ENCODE measurements around the gene PPM1L. TPM values are rescaled to one million over a fixed set of nuclear protein-coding genes. Genes with fewer than 3 reads are reported as not detected.

The PPM1L gene
- total RNA-seq, 2 donors from 2014 or later = 7.6 to 13.7 TPM

DNA sequence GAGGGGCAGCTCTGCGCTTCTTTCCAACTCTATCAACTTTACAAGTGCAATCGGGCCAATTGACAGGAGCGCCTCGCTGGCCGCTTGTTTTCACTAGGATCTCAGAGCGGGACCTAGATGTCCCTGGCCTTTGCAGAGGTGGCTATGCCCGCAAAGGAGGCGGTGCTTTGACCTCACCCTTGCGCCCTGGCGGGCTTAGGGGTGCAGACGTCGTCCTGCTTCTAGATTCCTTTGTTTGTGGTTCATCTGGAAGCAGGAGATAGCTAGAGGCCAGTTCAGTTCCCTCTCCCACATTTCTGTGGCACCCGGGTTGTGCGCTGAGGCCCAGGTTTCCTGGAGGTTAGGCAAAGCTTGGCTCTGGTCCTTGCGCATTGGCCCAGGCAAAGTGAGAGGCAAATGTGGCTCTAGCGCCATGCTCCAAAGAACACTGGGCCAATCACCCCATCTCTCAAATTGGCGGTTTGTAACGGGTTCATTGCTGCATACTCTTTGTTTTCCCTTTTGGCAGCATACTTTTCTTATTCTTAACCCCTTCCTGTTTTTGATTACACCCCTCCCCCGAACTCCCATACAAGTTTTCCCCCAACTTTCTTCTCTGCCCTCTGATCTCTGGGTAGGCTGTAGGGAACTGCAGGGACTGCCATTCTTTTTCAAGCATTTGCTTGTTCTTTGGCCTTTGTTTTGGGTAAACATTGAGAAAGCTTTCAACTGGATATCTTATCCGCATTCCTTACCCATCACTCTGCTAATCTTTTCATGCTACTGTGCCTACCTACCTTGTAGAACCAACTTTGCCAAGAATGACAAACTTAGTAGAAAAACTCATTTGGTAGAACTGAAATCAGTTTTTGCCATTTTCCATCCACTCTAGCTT is 1.4 kb downstream of the PPM1L start:
- peak in 3 of 4 donors; percentile 17 to 29 (median 28) for DNase-seq
- H3K9me3 ChIP-seq = no peaks in the 10 kb centered on the region
- no peak overlapping the region for H3K4me3 ChIP-seq
- H3K36me3 ChIP-seq (replicated peaks in 1 of 2; ENCODE audit: insufficient read depth in 1 of 2, low read depth in 2 of 2) = no peaks in the 10 kb centered on the region
- H3K27ac ChIP-seq = no peak overlapping the region
- 56 to 81% methylated on average over 16 to 20 of the region's 20 CpGs for WGBS, 2 donors
- no peak for ATAC-seq
- intact Hi-C loops (cut with DNase I) = no loop called here
- H3K4me1 ChIP-seq = peaks cover 45% of the 10 kb centered on the region
- TF ChIP-seq POLR2A (IDR thresholded peaks at IDR 0.05) = no peak
- H3K27me3 ChIP-seq = no peaks in the 10 kb centered on the region

- intact Hi-C loops (cut with DNase I) = no loop called here
- 87 to 90% methylated on average over 3 of the region's 3 CpGs for WGBS, 2 donors
Observed at GRCh38 chr3:160758929-160759577, 3.0 kb downstream of the PPM1L start.

GRCh38 chr3:160763073-160763472 is 7.0 kb downstream of the PPM1L start:
- 89 to 93% methylated on average over 1 of the region's 1 CpG for WGBS, 2 donors
- no peaks in the 10 kb centered on the region for H3K27me3 ChIP-seq

More at GRCh38 chr3:160758929-160759577, 3.0 kb downstream of the PPM1L start:
- no peaks in the 10 kb centered on the region for H3K36me3 ChIP-seq (replicated peaks in 1 of 2; ENCODE audit: insufficient read depth in 1 of 2, low read depth in 2 of 2)
- DNase-seq (no peak), ATAC-seq (no peak)
- H3K9me3 ChIP-seq = no peaks in the 10 kb centered on the region
- H3K27ac ChIP-seq = no peak overlapping the region
- H3K4me3 ChIP-seq = no peak overlapping the region
- peaks cover 32% of the 10 kb centered on the region for H3K4me1 ChIP-seq
- TF ChIP-seq, protein P1, sequence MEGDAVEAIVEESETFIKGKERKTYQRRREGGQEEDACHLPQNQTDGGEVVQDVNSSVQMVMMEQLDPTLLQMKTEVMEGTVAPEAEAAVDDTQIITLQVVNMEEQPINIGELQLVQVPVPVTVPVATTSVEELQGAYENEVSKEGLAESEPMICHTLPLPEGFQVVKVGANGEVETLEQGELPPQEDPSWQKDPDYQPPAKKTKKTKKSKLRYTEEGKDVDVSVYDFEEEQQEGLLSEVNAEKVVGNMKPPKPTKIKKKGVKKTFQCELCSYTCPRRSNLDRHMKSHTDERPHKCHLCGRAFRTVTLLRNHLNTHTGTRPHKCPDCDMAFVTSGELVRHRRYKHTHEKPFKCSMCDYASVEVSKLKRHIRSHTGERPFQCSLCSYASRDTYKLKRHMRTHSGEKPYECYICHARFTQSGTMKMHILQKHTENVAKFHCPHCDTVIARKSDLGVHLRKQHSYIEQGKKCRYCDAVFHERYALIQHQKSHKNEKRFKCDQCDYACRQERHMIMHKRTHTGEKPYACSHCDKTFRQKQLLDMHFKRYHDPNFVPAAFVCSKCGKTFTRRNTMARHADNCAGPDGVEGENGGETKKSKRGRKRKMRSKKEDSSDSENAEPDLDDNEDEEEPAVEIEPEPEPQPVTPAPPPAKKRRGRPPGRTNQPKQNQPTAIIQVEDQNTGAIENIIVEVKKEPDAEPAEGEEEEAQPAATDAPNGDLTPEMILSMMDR (IDR thresholded peaks at IDR 0.05) = no peak
- TF ChIP-seq POLR2A (IDR thresholded peaks at IDR 0.05) = no peak
- H3K27me3 ChIP-seq = no peaks in the 10 kb centered on the region

GRCh38 chr3:160765211-160765610 is 9.2 kb downstream of the PPM1L start:
- Histone ChIP-seq H3K4me1 (no peaks in the 10 kb centered on the region), H3K27ac (no peak overlapping the region), H3K9me3 (no peaks in the 10 kb centered on the region), H3K4me3 (no peak overlapping the region), H3K27me3 (no peaks in the 10 kb centered on the region), H3K36me3 (replicated peaks in 1 of 2; ENCODE audit: insufficient read depth in 1 of 2, low read depth in 2 of 2) (no peaks in the 10 kb centered on the region)
- intact Hi-C loops (cut with DNase I) = no loop called here
- DNase-seq = no peak
- TF ChIP-seq POLR2A (IDR thresholded peaks at IDR 0.05) = no peak
- TF ChIP-seq, protein P1 (IDR thresholded peaks at IDR 0.05) = no peak
- ATAC-seq = no peak
- WGBS, 2 donors = 53 to 62% methylated on average over 1 of the region's 1 CpG

More at GRCh38 chr3:160763073-160763472, 7.0 kb downstream of the PPM1L start:
- ATAC-seq (no peak), DNase-seq (no peak)
- H3K4me1 ChIP-seq = peaks cover 14% of the 10 kb centered on the region
- intact Hi-C loops (cut with DNase I) = no loop called here
- no peak overlapping the region for H3K27ac ChIP-seq
- H3K9me3 ChIP-seq = no peaks in the 10 kb centered on the region
- no peaks in the 10 kb centered on the region for H3K36me3 ChIP-seq (replicated peaks in 1 of 2; ENCODE audit: insufficient read depth in 1 of 2, low read depth in 2 of 2)
- H3K4me3 ChIP-seq = no peak overlapping the region
- TF ChIP-seq POLR2A (IDR thresholded peaks at IDR 0.05) = no peak
- TF ChIP-seq, protein P1 (IDR thresholded peaks at IDR 0.05) = no peak

DNA sequence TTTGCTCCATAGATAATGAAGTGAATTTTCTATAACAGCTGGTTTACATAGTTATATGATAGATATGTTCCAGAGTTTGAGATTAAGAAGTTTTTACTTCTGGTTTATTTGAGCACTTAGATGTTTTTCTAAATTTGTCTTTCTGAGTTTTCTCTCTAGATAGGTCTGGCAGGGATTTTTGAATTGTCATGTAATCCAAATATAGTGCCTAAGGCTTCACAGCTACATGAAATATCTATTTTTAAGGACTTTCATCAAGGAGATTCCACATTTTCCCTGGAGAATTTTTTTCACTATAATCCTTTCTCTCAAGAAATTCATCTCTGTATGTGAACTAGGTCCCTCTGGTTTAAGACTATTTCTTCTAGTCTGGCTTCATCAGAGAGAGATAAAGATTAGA is 12.0 kb downstream of the PPM1L start:
- H3K9me3 ChIP-seq = no peaks in the 10 kb centered on the region
- no peaks in the 10 kb centered on the region for H3K27me3 ChIP-seq
- no peak overlapping the region for H3K4me3 ChIP-seq
- intact Hi-C loops (cut with DNase I) = no loop called here
- ATAC-seq (no peak), DNase-seq (no peak)
- TF ChIP-seq, protein P1 (IDR thresholded peaks at IDR 0.05) = no peak
- no peak for TF ChIP-seq POLR2A (IDR thresholded peaks at IDR 0.05)
- H3K27ac ChIP-seq = no peak overlapping the region
- H3K36me3 ChIP-seq (replicated peaks in 1 of 2; ENCODE audit: insufficient read depth in 1 of 2, low read depth in 2 of 2) = no peaks in the 10 kb centered on the region
- peaks cover 8% of the 10 kb centered on the region for H3K4me1 ChIP-seq
